Mucosa of gallbladder (tissue), 1 donor: ENCODE measurements around the gene DRICH1. TPM values are rescaled to one million over a fixed set of nuclear protein-coding genes. Genes with fewer than 3 reads are reported as not detected.
"Not testable (repeated sequence)": the region's sequence is repeated elsewhere in the genome, so short reads cannot be mapped to it uniquely, and the experiment has no call there.

Source experiments
- DNase-seq: peaks from one replicate; pipeline ENCODE4 v3.0.0-alpha.2; 2020; ENCODE audit warnings: low spot score
- total RNA-seq: library from RNA; stranded (reverse); gene quantifications from one replicate; pipeline ENCODE4 v1.2.1, GENCODE V29; 2021
- donor health status: DM: no; HTN: no; CAD: no.

The DRICH1 gene
- total RNA-seq, 1 donor from 2014 or later, result 1.1 TPM

DNA sequence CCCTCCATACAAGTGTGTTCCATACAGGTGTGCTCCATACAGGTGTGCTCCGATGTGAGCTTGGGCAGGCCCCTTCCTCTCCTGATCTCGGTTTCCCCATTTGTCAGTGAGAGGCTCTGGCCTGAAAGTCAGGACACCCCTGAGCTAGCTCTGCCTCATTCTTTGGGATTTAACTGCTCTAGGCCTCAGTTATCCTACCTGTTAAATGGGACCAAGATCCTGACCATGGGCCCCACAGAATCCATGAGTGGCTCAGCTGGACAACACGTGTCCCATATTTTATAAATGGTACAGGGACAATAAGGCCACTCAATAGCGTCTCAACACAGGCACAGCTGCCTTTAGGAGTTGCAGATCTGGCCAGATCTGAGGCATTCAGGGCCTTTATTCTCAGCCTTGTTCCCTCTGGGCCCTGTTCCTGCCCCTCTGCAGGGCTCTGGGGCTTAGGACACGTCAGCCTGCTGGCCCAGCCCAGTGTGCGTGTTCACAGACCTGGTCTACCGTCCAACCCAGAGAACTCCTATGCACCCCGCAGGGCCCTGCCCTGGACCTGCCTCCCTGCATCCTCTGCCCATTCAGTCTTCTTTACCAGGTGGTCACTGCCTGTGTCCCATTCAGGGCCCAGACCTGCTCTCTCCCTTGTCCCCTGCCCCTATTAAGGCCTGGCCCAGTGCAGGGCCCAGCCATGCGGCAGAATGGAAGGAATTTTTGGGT is 33.2 kb downstream of the DRICH1 start:
- DNase-seq, result no peak

DNA sequence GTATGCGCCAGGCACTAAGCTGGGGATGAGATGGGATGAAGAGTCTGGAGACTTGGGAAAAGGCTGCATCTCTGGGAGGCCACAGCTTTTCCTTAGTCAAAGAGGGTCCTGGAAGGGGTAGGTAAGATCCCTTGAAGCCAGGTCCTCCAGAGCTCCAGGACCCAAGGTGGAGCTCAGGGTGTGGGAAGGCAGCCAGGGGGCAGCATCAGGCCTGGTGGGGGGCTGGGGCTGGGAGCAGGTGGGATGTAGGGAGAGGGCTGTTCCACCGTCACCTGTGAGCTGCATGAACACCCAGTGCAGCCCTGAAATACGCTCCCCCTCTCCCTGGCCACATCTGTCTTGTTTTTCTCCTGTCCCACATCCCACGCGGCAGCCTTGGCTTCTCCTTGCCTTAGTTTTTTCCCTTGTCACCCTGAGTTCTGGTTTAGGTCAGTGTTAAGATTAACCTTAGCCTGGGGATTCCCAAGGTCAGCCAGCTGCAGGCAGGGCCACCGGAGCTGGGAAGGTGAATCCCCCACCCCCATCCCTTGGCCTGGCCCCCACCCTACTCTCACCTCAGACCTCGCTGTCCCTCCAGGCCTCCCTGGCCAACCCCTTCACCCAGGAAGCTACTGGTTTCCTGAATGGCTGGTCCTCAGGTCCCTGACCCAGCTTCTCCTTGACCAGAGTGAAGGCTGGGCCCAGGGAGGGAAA is 34.4 kb downstream of the DRICH1 start:
- not testable (repeated sequence) for DNase-seq

- not testable (repeated sequence) for DNase-seq
Observed at GRCh38 chr22:23595904-23596303, 36.2 kb downstream of the DRICH1 start.

DNA sequence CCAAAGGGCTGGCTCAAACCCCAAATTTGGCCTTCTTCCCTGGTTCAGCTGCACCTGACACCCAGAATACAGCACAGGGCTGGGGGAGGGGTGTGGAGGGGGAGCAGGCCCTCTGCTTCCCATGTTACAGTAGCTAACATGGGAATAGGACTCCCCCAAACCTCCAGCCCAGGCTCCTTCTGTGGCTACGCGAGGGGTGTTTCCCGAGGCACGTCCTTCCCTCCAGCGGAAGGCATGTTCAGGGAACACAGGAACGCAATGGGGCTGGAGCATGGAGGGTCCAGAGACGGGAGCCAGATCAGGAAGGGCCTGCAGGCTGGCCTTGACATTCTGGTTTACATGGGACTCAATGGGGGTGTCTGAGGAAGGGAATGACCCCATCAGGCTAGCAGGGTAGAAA is 40.3 kb downstream of the DRICH1 start:
- DNase-seq, result no peak

GRCh38 chr22:23591201-23591791 is 40.8 kb downstream of the DRICH1 start:
- DNase-seq, result peak; percentile 36

DNA sequence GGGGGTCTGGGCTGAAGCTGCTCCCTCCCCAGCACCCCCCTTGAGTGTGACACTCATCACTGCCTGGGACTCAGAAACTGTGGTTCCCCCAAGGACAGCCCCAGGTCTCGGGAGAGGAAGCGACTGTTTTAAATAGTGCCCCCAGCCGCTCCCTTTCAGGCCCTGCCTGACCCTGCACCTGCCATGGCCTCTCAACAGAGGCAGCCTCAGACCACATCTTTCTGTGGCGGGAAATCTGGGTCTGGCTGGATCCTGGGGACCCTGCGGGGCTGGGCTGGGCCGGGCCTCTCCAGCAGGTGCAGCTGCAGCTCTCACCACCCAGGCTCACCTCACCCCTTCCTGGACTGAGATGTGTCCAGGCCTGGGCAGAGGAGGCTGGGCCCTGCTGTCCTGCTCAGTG is 48.3 kb downstream of the DRICH1 start:
- no peak for DNase-seq

DNA sequence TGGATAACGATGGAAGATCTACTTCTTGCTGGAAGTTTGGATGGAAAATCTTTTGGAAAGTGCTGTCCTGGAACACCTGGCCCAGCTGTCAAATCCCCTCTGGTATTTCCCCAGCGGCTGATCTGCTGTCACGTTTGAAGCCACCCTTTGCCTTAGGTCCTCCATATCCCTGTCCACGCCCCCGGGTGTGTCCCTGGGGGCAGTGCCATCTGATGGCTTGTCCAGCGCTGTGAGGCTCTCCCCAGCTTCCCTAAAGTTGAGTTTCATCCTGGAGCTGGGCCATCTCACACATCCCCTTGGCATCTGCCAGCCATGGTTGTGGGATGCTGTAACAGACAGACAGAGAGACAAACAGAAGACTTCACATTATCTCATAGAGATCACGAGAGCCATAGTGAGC is 49.0 kb downstream of the DRICH1 start:
- no peak for DNase-seq

DNA sequence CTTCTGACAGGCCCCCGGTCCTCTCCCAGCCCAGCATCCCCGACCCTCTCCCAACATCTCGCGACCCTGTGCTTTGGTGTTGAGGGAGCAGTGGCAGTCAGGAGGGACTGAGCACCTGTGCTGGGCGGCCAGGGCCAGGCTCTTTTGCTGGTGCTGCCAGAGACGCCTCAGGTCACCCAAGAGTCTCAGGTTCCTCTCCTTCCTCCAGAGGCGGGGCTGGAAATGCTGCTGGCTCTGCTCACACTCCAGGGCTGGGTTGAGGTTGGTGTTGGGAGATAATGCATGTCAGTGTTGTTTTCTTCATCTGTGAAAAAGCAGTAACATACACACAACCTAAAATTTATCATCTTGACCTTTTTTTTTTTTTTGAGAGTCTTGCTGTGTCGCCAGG is 50.9 kb downstream of the DRICH1 start:
- DNase-seq, result no peak

- DNase-seq, result no peak
Observed at GRCh38 chr22:23580576-23581259, 51.4 kb downstream of the DRICH1 start.

DNA sequence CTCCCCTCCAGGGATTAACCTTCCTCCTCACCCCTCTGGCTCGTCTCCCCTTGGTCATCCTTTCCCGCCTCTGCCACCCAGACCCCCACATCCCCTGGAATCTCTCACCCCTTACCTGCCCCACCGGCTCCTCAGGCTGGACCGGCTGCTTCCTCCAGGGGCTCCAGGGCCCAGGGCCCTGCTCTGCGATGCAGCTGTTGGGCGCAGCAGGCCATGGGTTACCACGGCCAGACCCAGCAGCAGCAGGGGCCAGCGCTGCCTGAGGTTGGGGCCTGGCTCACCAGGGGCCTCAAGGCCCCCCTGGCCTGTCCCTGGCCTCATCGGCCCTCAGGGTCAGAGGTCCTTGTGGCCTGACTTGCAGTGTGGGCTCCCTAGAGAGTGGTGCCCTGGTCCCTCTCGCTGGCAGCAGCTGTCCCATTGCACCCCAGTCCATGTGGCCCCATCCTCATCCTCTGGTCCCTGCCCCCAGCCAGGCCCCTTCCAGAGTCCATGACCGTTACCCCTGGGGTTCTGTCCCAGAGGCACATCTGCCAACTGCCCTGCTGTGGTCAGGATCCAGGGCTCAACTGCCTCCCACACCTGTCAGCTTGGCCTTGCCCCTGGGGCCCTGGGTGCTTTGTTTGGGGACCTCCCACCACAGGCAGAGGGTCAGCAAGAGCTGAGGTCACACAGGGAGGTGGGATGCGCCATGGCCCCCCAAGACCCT is 52.1 kb downstream of the DRICH1 start, which contains the start of gene IGLL1:
Gene IGLL1, minus strand, starts transcription at position 421 of the 706 bp plus-strand sequence. Its CDS starts 100 bp downstream, at position 321.
- no peak for DNase-seq

DNA sequence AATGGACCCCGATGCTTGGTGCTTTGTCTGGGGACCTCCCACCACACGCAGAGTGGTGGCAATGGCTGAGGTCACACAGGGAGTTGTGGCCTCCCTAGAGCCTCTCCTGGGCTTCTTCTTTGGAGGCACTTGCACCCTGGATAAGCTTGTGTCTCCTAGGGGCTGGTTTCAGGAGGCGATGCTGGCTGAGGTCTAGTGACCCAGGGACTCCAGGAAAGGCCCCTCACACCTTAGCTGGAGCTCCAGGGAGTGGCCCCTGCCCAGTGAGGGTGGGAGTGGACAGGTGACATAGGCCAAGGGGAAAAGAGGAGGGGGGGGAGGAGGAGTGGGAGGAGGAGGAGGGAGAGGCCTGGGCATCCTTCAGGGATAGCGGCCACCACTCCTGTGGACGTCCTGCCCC is 52.8 kb downstream of the DRICH1 start:
- DNase-seq, result no peak

DNA sequence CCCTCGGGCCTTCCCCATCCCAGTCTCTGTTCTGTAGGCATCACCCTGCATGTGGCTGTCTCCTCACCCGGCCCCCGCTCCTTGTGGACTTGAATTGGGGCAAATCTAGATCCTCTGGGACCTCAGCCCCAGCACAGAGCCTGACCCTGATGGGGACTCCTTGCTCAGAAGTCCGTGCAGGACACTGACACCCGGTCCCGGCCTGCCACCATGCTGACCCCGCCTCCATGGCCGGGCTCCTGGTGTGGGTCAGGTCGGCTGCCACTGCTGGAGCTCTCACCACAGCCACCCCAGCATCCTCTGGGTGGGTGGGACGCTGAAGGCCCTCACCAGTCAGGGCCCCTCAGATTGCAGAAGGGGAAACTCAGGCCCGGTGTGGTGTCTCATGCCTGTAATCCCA is 53.8 kb downstream of the DRICH1 start:
- no peak for DNase-seq

GRCh38 chr22:23576681-23577080 is 55.4 kb downstream of the DRICH1 start:
- no peak for DNase-seq

GRCh38 chr22:23575601-23576000 is 56.5 kb downstream of the DRICH1 start:
- no peak for DNase-seq

- DNase-seq, result no peak
Observed at GRCh38 chr22:23574877-23575276, 57.2 kb downstream of the DRICH1 start.

DNA sequence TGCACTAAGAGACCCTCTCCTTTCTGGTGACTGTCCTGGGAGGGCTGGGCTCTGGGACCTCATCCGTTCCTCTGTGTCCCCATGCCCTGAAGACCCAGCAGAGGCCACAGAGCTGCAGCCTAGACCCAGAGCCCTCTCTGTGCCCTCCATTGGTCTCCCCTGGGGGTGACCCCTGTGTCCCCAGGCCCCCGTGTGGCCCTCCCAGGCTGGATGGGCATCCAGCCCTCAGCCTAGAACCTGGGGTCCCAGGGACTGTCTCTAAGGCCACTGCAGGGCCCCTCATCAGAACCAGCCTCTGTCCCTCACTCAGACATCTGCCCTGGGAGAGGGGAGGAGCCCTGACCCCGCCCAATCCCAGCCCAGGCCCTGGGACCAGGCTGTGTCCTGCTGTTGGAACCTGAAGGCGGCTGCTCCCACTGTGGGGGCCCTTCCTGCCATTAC is 57.7 kb downstream of the DRICH1 start:
- no peak for DNase-seq

- DNase-seq, result not testable (repeated sequence)
Observed at GRCh38 chr22:23573701-23574235, 58.4 kb downstream of the DRICH1 start.

DNA sequence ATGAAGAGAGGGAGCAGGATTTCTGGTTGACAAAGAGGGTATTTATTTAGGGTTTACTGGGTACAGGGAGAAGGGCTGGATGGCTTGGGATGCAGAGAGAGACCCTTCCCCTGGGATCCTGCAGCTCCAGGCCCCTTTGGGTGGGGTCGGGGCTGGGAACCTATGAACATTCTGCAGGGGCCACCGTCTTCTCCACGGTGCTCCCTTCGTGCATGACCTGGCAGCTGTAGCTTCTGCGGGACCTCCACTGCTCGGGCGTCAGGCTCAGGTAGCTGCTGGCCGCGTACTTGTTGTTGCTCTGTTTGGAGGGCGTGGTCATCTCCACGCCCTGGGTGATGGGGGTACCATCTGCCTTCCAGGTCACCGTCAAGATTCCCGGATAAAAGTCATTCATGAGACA is 59.0 kb downstream of the DRICH1 start:
- not testable (repeated sequence) for DNase-seq

DNA sequence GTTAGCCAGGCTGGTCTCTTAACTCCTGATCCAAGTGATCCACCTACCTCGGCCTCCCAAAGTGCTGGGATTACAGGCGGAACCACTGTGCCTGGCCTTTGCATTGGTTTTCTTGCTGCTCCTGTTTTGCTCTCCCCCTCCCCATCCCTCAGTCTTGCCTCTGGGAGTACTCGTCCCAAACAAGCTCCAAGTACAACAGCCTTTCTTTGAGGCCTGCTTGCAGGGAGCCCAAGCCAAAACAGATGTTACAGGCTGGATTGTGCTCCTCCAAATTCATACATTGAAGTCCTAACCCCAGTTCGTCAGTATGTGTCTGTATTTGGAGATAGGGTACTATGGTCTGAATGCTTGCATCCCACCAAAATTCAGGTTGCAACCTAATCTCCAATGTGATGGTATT is 60.6 kb downstream of the DRICH1 start:
- no peak for DNase-seq

GRCh38 chr22:23570681-23571080 is 61.4 kb downstream of the DRICH1 start:
- no peak for DNase-seq

DNA sequence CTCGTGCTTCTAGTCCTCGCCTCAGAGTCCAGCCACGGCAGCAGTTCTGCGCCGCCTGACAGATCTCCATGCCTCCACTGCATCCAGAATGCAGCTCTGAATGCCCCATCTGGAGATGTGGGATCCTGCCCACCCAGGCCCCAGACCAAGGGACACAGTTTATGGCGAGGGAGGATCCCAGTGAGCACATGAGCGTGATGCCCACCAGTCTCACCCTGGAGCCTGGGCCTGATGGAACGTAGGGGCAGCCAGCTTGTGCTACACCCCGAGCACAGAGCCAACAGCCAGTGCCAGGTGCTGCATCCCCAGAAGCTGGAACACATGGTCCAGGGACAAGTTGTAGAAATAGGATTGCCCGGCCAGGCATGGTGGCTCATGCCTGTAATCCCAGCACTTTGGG is 62.4 kb downstream of the DRICH1 start:
- no peak for DNase-seq
